Raji (cell line): ENCODE results near the gene FURIN.

Experiments used
- POLR2A ChIP-seq: IDR thresholded peaks from 2 replicates; pipeline ENCODE4 v1.6.1; 2011; ENCODE audit warnings: low read depth, low read length, control low read depth; ENCODE audit not compliant: insufficient read depth

Gene FURIN

GRCh38 chr15:90862964-90863778 lies 5.2 kb upstream of the FURIN start:
- TF ChIP-seq POLR2A: no peak

- no peak for TF ChIP-seq POLR2A
These were observed 4.4 kb upstream of the FURIN start for GRCh38 chr15:90863987-90864386.

GRCh38 chr15:90864507-90864906 lies 3.9 kb upstream of the FURIN start:
- TF ChIP-seq POLR2A: no peak

- TF ChIP-seq POLR2A: no peak
These were observed 2.7 kb upstream of the FURIN start for GRCh38 chr15:90865702-90866101.

- no peak for TF ChIP-seq POLR2A
These were observed 2.1 kb upstream of the FURIN start for GRCh38 chr15:90866161-90866715.

GRCh38 chr15:90866800-90867199 lies 1.6 kb upstream of the FURIN start:
- no peak for TF ChIP-seq POLR2A

- TF ChIP-seq POLR2A: no peak
These were observed 753 bp downstream of the FURIN start for GRCh38 chr15:90869140-90869541.

GRCh38 chr15:90869601-90870353 lies 1.4 kb downstream of the FURIN start:
- TF ChIP-seq POLR2A: no peak

GRCh38 chr15:90870354-90871138 lies 2.2 kb downstream of the FURIN start:
- TF ChIP-seq POLR2A: no peak

GRCh38 chr15:90871139-90871715 lies 2.8 kb downstream of the FURIN start:
- no peak for TF ChIP-seq POLR2A

- TF ChIP-seq POLR2A: no peak
These were observed 3.5 kb downstream of the FURIN start for GRCh38 chr15:90871716-90872485.

- no peak for TF ChIP-seq POLR2A
These were observed 4.2 kb downstream of the FURIN start for GRCh38 chr15:90872486-90873184.

- no peak for TF ChIP-seq POLR2A
These were observed 5.2 kb downstream of the FURIN start for GRCh38 chr15:90873488-90873997.

- TF ChIP-seq POLR2A: no peak
These were observed 5.7 kb downstream of the FURIN start for GRCh38 chr15:90873998-90874605.
